ENCODE results near the gene CACNA1C.

The CACNA1C gene

DNA sequence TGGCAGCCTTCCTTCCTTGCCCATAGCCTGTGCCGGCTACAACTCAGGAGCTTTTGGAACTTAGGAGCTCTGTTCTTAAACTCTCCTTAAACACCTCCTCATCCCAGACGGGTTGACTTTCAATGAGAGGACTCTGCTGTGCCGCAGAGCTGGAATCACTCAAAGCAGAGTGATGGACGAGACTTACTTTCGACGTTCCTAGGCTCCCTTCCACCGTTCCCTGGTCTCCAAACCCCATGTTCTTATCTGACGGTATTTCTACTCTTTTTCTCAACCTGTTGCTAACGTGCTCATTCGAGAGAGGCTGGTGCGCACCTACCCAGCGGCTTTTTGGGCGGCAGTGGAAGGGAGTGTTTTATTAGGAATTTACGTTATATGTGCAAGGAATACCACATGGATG is 232.7 kb downstream of the CACNA1C start:
- H3K27me3 ChIP-seq = no peaks in the 10 kb centered on the region
- TF ChIP-seq Cebpa-rat (IDR thresholded peaks at IDR 0.05) = no peak
- peak overlapping the region; percentile 24 to 89 (median 78) for H3K4me2 ChIP-seq
- H3K4me3 ChIP-seq = no peak overlapping the region
- H3K27ac ChIP-seq = peak overlapping the region in 7 of 11 experiments; percentile 77 to 92 (median 82); a peak in 13 of 22 replicates
- peak overlapping the region in 3 of 11 experiments; percentile 76 to 79 (median 79); a peak in 4 of 22 replicates for H3K9ac ChIP-seq
- H3K36me3 ChIP-seq = no peaks in the 10 kb centered on the region
- peaks cover 69 to 87% (median 82%) of the 10 kb centered on the region in 10 experiments for H3K4me1 ChIP-seq
- peaks cover 3 to 22% (median 16%) of the 10 kb centered on the region in 11 experiments; a peak in 18 of 22 replicates for H3K9me3 ChIP-seq (replicated peaks in 1 of 11)
- H4K20me1 ChIP-seq = no peaks in the 10 kb centered on the region

- no peaks in the 10 kb centered on the region for H3K27me3 ChIP-seq
- H3K4me1 ChIP-seq = peaks cover 74 to 93% (median 88%) of the 10 kb centered on the region in 10 experiments
- peaks cover 0 to 16% (median 10%) of the 10 kb centered on the region in 11 experiments; a peak in 17 of 22 replicates for H3K9me3 ChIP-seq (replicated peaks in 1 of 11)
Observed at GRCh38 chr12:2286047-2286446, 233.3 kb downstream of the CACNA1C start.

DNA sequence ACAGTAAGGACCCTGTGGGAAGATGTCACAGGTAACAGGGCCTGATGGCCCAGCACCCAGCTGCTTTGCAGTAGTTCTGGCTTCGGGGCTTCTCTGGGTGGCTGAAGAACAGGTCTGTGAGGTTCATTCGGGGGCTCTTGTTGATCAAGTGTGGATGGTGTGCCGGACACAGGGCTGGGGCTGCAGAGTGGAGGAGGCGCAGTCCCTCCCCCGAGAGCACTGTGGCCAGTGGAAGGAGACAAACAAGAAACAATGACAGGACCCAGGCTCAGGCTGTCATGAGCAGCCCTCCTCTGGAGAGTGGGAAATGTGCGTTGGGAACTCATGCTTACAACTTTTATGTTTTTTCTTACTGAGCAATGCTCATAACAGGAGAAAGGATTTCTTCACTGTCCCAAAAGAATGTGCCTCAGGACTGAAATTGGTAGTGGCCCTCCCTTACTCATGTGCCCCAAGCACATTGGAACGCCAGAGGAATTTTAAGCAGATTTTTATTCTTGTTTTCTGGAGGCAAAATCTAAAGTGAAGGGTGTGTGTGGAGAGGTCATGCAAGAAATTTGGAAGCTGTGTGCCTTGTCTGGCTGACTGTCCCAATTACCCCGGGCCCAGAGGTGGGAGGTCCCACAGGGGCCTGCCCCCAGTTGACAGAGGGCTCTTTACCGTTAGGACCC is 233.8 kb downstream of the CACNA1C start:
- peaks cover 0 to 10% (median 5%) of the 10 kb centered on the region in 11 experiments; a peak in 10 of 22 replicates for H3K9me3 ChIP-seq (replicated peaks in 1 of 11)
- H3K36me3 ChIP-seq = no peaks in the 10 kb centered on the region
- peak overlapping the region in 7 of 11 experiments; percentile 22 to 92 (median 43); a peak in 10 of 22 replicates for H3K27ac ChIP-seq
- peak overlapping the region in 2 of 11 experiments; percentile 7 to 14; a peak in 1 of 22 replicates for H3K9ac ChIP-seq
- TF ChIP-seq Cebpa-rat (IDR thresholded peaks at IDR 0.05) = no peak
- no peak overlapping the region for H3K4me3 ChIP-seq
- peak overlapping the region in 10 of 11 experiments; percentile 1 to 89 (median 80); a peak in 16 of 22 replicates for H3K4me2 ChIP-seq
- no peaks in the 10 kb centered on the region for H3K27me3 ChIP-seq
- H3K4me1 ChIP-seq = peaks cover 74 to 98% (median 89%) of the 10 kb centered on the region in 10 experiments
- H4K20me1 ChIP-seq = no peaks in the 10 kb centered on the region

More at GRCh38 chr12:2286047-2286446, 233.3 kb downstream of the CACNA1C start:
- peak overlapping the region; percentile 1 to 89 (median 78); a peak in 18 of 22 replicates for H3K4me2 ChIP-seq
- peak overlapping the region in 6 of 11 experiments; percentile 39 to 92 (median 68); a peak in 8 of 22 replicates for H3K27ac ChIP-seq
- H3K9ac ChIP-seq = 0 out of 22 replicates have a peak overlapping the region, but pooled peaks of 1 of the 11 experiments have one; percentile 7
- H4K20me1 ChIP-seq = no peaks in the 10 kb centered on the region
- no peak overlapping the region for H3K4me3 ChIP-seq
- no peak for TF ChIP-seq Cebpa-rat (IDR thresholded peaks at IDR 0.05)
- H3K36me3 ChIP-seq = no peaks in the 10 kb centered on the region

DNA sequence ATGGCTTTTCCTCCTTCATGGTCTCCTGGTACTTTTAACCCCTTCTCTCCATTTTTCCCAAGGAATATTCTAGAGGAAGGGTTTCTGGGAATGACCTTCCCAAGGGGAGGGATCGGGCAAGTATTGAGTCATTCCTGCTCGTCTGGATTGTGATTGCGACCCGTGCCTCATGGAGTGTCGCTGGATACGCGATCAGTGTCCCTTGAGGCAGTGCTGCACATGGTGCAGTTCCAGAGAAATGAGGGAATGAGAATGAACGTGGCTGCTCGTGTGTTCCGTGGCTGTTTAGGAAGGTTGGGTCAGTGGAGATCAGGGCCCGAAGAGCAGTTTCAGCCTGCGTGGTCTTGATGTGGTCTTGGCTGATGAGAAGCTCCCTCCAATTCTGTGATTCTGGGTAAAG is 234.4 kb downstream of the CACNA1C start:
- no peak for TF ChIP-seq Cebpa-rat (IDR thresholded peaks at IDR 0.05)
- no peaks in the 10 kb centered on the region for H4K20me1 ChIP-seq
- H3K9me3 ChIP-seq (replicated peaks in 1 of 11) = peaks cover 0 to 5% (median 0%) of the 10 kb centered on the region in 11 experiments; a peak in 5 of 22 replicates
- H3K4me1 ChIP-seq = peaks cover 74 to 100% (median 92%) of the 10 kb centered on the region in 10 experiments
- peak overlapping the region in 7 of 11 experiments; percentile 22 to 92 (median 43); a peak in 12 of 22 replicates for H3K27ac ChIP-seq
- H3K4me2 ChIP-seq = peak overlapping the region in 7 of 11 experiments; percentile 69 to 89 (median 78); a peak in 13 of 22 replicates
- H3K4me3 ChIP-seq = no peak overlapping the region
- no peak overlapping the region; a peak in 1 of 22 replicates for H3K9ac ChIP-seq
- no peaks in the 10 kb centered on the region for H3K27me3 ChIP-seq
- no peaks in the 10 kb centered on the region for H3K36me3 ChIP-seq

- Histone ChIP-seq H3K4me2 (peak overlapping the region; percentile 35 to 89 (median 71); a peak in 21 of 22 replicates), H3K4me3 (no peak overlapping the region), H3K27me3 (no peaks in the 10 kb centered on the region), H3K36me3 (no peaks in the 10 kb centered on the region), H3K27ac (peak overlapping the region in 7 of 11 experiments; percentile 40 to 92 (median 53); a peak in 13 of 22 replicates), H4K20me1 (no peaks in the 10 kb centered on the region), H3K9me3 (replicated peaks in 1 of 11) (0 out of 22 replicates have a peak, but pooled peaks cover 0 to under 1% (median 0%) of the 10 kb centered on the region in 11 experiments), H3K9ac (peak overlapping the region in 1 of 11 experiments; percentile 12; a peak in 3 of 22 replicates), H3K4me1 (peaks cover 74 to 100% (median 93%) of the 10 kb centered on the region in 10 experiments)
- TF ChIP-seq Cebpa-rat (IDR thresholded peaks at IDR 0.05) = no peak
Observed at GRCh38 chr12:2287589-2287988, 234.8 kb downstream of the CACNA1C start.

DNA sequence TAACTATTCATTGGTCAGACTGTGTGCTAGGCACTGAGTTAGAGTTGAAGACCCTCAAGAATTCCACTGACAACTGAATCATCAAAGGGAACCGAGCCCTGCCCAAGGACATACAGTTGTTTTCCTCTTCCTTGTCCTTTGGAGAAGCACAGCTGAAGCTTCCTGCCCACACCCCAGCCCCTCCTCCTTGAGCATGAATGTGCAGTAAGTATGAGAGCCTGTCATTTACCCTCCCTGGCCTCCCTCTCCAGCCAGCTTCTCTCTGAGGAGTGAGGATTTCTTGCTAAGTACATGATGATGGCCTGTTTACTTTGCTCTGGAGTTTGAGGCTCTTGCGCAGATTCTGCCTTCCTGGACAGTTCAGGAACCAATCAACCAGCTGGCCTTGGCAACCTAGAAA is 235.2 kb downstream of the CACNA1C start:
- Histone ChIP-seq H3K36me3 (no peaks in the 10 kb centered on the region), H3K9ac (peak overlapping the region in 5 of 11 experiments; percentile 5 to 48 (median 12); a peak in 5 of 22 replicates), H3K4me3 (no peak overlapping the region), H3K27ac (peak overlapping the region in 7 of 11 experiments; percentile 40 to 92 (median 53); a peak in 14 of 22 replicates), H3K27me3 (no peaks in the 10 kb centered on the region), H3K9me3 (replicated peaks in 1 of 11) (no peaks in the 10 kb centered on the region), H3K4me2 (peak overlapping the region; percentile 35 to 89 (median 71)), H3K4me1 (peaks cover 70 to 100% (median 93%) of the 10 kb centered on the region in 10 experiments), H4K20me1 (no peaks in the 10 kb centered on the region)
- no peak for TF ChIP-seq Cebpa-rat (IDR thresholded peaks at IDR 0.05)

GRCh38 chr12:2288471-2288870 is 235.7 kb downstream of the CACNA1C start:
- no peak for TF ChIP-seq Cebpa-rat (IDR thresholded peaks at IDR 0.05)
- peak overlapping the region in 7 of 11 experiments; percentile 40 to 92 (median 53); a peak in 14 of 22 replicates for H3K27ac ChIP-seq

GRCh38 chr12:2288875-2289274 is 236.1 kb downstream of the CACNA1C start:
- H3K27ac ChIP-seq = peak overlapping the region in 5 of 11 experiments; percentile 43 to 92 (median 53); a peak in 5 of 22 replicates
- H3K36me3 ChIP-seq = no peaks in the 10 kb centered on the region
- TF ChIP-seq Cebpa-rat (IDR thresholded peaks at IDR 0.05) = no peak
- peaks cover 61 to 100% (median 93%) of the 10 kb centered on the region in 10 experiments for H3K4me1 ChIP-seq
- no peaks in the 10 kb centered on the region for H4K20me1 ChIP-seq
- peak overlapping the region; percentile 35 to 89 (median 71); a peak in 19 of 22 replicates for H3K4me2 ChIP-seq
- peak overlapping the region in 1 of 11 experiments; percentile 48; a peak in 1 of 22 replicates for H3K9ac ChIP-seq
- no peaks in the 10 kb centered on the region for H3K27me3 ChIP-seq
- no peak overlapping the region for H3K4me3 ChIP-seq
- no peaks in the 10 kb centered on the region for H3K9me3 ChIP-seq (replicated peaks in 1 of 11)

More at GRCh38 chr12:2288471-2288870, 235.7 kb downstream of the CACNA1C start:
- Histone ChIP-seq H3K27me3 (no peaks in the 10 kb centered on the region), H3K4me1 (peaks cover 65 to 100% (median 93%) of the 10 kb centered on the region in 10 experiments), H3K36me3 (no peaks in the 10 kb centered on the region), H3K9me3 (replicated peaks in 1 of 11) (no peaks in the 10 kb centered on the region), H3K4me3 (no peak overlapping the region; a peak in 1 of 20 replicates), H3K9ac (peak overlapping the region in 4 of 11 experiments; percentile 5 to 48 (median 20); a peak in 4 of 22 replicates), H4K20me1 (no peaks in the 10 kb centered on the region), H3K4me2 (peak overlapping the region; percentile 35 to 89 (median 71))
